Mesenchymal stem cell (in vitro differentiated cells and primary cell): Measurements from ENCODE around the gene PRKRIP1.
"Not testable (repeated sequence)": the region's sequence is repeated elsewhere in the genome, so short reads cannot be mapped to it uniquely, and the experiment has no call there.

Experiments
- DNase-seq: peaks from one replicate; pipeline ENCODE4 v3.0.0-alpha.2; 2013
- H2AFZ ChIP-seq: one replicate; pipeline ENCODE4 v1.6.1; 2013; ENCODE audit warnings: low read depth, mild to moderate bottlenecking, control low read depth, inconsistent platforms, low read length, moderate library complexity
- H2AK5ac ChIP-seq: 2 replicates; pipeline ENCODE4 v1.6.1; 2013; ENCODE audit warnings: low read length, moderate library complexity, mild to moderate bottlenecking, inconsistent platforms; ENCODE audit not compliant: severe bottlenecking
- H2BK120ac ChIP-seq: one replicate; pipeline ENCODE4 v1.6.1; 2013; ENCODE audit warnings: low read depth, mild to moderate bottlenecking, inconsistent platforms, low read length, moderate library complexity
- H2BK12ac ChIP-seq, 2 experiments: one replicate each; pipeline ENCODE4 v1.6.1; 2013; ENCODE audit warnings: inconsistent platforms in 2 of 2, low read length in 2 of 2, mild to moderate bottlenecking in 2 of 2, moderate library complexity in 2 of 2, control low read depth in 1 of 2
- H2BK15ac ChIP-seq: one replicate; pipeline ENCODE4 v1.6.1; 2013; ENCODE audit warnings: mild to moderate bottlenecking, low read depth, inconsistent platforms; ENCODE audit not compliant: poor library complexity, severe bottlenecking
- H2BK5ac ChIP-seq: 2 replicates; pipeline ENCODE4 v1.6.1; 2013; ENCODE audit warnings: low read depth, mild to moderate bottlenecking, low read length, control low read depth, inconsistent platforms; ENCODE audit not compliant: poor library complexity, severe bottlenecking
- H3K14ac ChIP-seq, 2 experiments: one replicate each; pipeline ENCODE4 v1.6.1; 2013; ENCODE audit warnings: inconsistent platforms in 2 of 2, low read length in 2 of 2, control low read depth in 1 of 2, mild to moderate bottlenecking in 1 of 2, moderate library complexity in 1 of 2
- H3K18ac ChIP-seq, 2 experiments: one replicate each; pipeline ENCODE4 v1.6.1; 2013; ENCODE audit warnings: inconsistent platforms in 2 of 2, low read length in 2 of 2, control low read depth in 1 of 2, low read depth in 1 of 2, mild to moderate bottlenecking in 1 of 2
- H3K23ac ChIP-seq, 2 experiments: one replicate each; pipeline ENCODE4 v1.6.1; 2013; ENCODE audit warnings: inconsistent platforms in 2 of 2, low read length in 2 of 2, mild to moderate bottlenecking in 2 of 2, moderate library complexity in 2 of 2, control low read depth in 1 of 2
- H3K27ac ChIP-seq: 2 replicates; pipeline ENCODE4 v1.5.1; 2013; ENCODE audit warnings: mild to moderate bottlenecking, moderate library complexity, low read length, control low read depth, inconsistent platforms; ENCODE audit not compliant: poor library complexity, severe bottlenecking
- H3K27me3 ChIP-seq, 2 experiments: 2 replicates each; pipeline versions ENCODE4 v1.6.1 to v1.7.0; 2013; ENCODE audit warnings: low read length in 2 of 2, mild to moderate bottlenecking in 2 of 2, moderate library complexity in 2 of 2, control low read depth in 1 of 2, inconsistent platforms in 1 of 2; ENCODE audit not compliant: control insufficient read depth in 1 of 2, insufficient read depth in 1 of 2
- H3K36me3 ChIP-seq, 2 experiments: 2 replicates each; pipeline versions ENCODE4 v1.6.1 to v1.7.0; 2013; ENCODE audit warnings: low read length in 2 of 2, control low read depth in 1 of 2, inconsistent platforms in 1 of 2, low read depth in 1 of 2, mild to moderate bottlenecking in 1 of 2; ENCODE audit not compliant: insufficient read depth in 2 of 2, control insufficient read depth in 1 of 2
- H3K4ac ChIP-seq, 2 experiments: one replicate each; pipeline ENCODE4 v1.6.1; 2013; ENCODE audit warnings: inconsistent platforms in 2 of 2, low read length in 2 of 2, mild to moderate bottlenecking in 2 of 2, moderate library complexity in 2 of 2, control low read depth in 1 of 2, low read depth in 1 of 2
- H3K4me1 ChIP-seq: 2 replicates; pipeline ENCODE4 v1.6.1; 2013; ENCODE audit warnings: low read depth, low read length, control low read depth; ENCODE audit not compliant: control insufficient read depth, insufficient read depth
- H3K4me2 ChIP-seq: 2 replicates; pipeline ENCODE4 v1.6.1; 2013; ENCODE audit warnings: low read length, mild to moderate bottlenecking, inconsistent platforms; ENCODE audit not compliant: poor library complexity, severe bottlenecking
- H3K4me3 ChIP-seq, 2 experiments: 2 replicates each; pipeline versions ENCODE4 v1.5.1 to v1.7.0; 2013; ENCODE audit warnings: low read length in 2 of 2, mild to moderate bottlenecking in 2 of 2, control low read depth in 1 of 2, low read depth in 1 of 2; ENCODE audit not compliant: insufficient read depth in 1 of 2
- H3K79me1 ChIP-seq: replicated peaks from 2 replicates; pipeline ENCODE4 v1.6.1; 2013; ENCODE audit warnings: mild to moderate bottlenecking, control low read depth, low read length, inconsistent platforms; ENCODE audit not compliant: poor library complexity, severe bottlenecking
- H3K9ac ChIP-seq: 2 replicates; pipeline ENCODE4 v1.7.0; 2013; ENCODE audit warnings: mild to moderate bottlenecking, low read length, moderate library complexity
- H3K9me3 ChIP-seq: 2 replicates; pipeline ENCODE4 v1.7.0; 2013; ENCODE audit warnings: mild to moderate bottlenecking, low read length; ENCODE audit not compliant: control insufficient read depth
- H4K8ac ChIP-seq: one replicate; pipeline ENCODE4 v1.6.1; 2013; ENCODE audit warnings: inconsistent platforms, mild to moderate bottlenecking, low read length, moderate library complexity
- H4K91ac ChIP-seq: one replicate; pipeline ENCODE4 v1.6.1; 2013; ENCODE audit warnings: mild to moderate bottlenecking, low read length, inconsistent platforms
- WGBS: methylation state at CpG from one replicate; pipeline ENCODE4 v1.1.7; 2013; ENCODE audit warnings: mixed read lengths; 5-methylcytosine and 5-hydroxymethylcytosine counted together

PRKRIP1 gene

GRCh38 chr7:102407910-102408309, 11.7 kb downstream of the PRKRIP1 start:
- Histone ChIP-seq H3K4me2 (no peak overlapping the region), H3K4me3 (no peak overlapping the region), H2BK120ac (no peak overlapping the region), H3K79me1 (peaks cover 30% of the 10 kb centered on the region), H2BK15ac (no peak overlapping the region), H3K4ac (no peak overlapping the region), H2BK5ac (no peak overlapping the region), H3K4me1 (peaks cover 4% of the 10 kb centered on the region), H2AK5ac (no peak overlapping the region), H3K14ac (no peak overlapping the region), H3K18ac (no peak overlapping the region), H2BK12ac (no peak overlapping the region), H3K9ac (no peak overlapping the region), H3K36me3 (peaks cover 75 to 88% of the 10 kb centered on the region in 2 experiments), H3K27ac (no peak overlapping the region), H3K9me3 (peaks cover 4% of the 10 kb centered on the region), H4K91ac (no peak overlapping the region), H2AFZ (no peak overlapping the region), H4K8ac (no peak overlapping the region), H3K23ac (no peak overlapping the region), H3K27me3 (no peaks in the 10 kb centered on the region)
- 96% methylated on average over 6 of the region's 6 CpGs for WGBS
- DNase-seq, result no peak

- not testable (repeated sequence) for H3K14ac ChIP-seq, H2AK5ac ChIP-seq, H3K4ac ChIP-seq, H3K9ac ChIP-seq, H2BK12ac ChIP-seq, H3K18ac ChIP-seq, H2BK15ac ChIP-seq, H4K91ac ChIP-seq, H2BK5ac ChIP-seq, H2BK120ac ChIP-seq, H3K4me1 ChIP-seq, H3K27ac ChIP-seq, H3K9me3 ChIP-seq, H4K8ac ChIP-seq, H3K4me3 ChIP-seq, DNase-seq, H3K4me2 ChIP-seq, H3K27me3 ChIP-seq, H3K23ac ChIP-seq, H2AFZ ChIP-seq
- 94% methylated on average over 6 of the region's 6 CpGs for WGBS
- Histone ChIP-seq H3K79me1 (peaks cover 32% of the 10 kb centered on the region), H3K36me3 (peaks cover 73 to 87% of the 10 kb centered on the region in 2 experiments)
Measured at GRCh38 chr7:102408530-102408929, 12.4 kb downstream of the PRKRIP1 start.

- Histone ChIP-seq H3K4ac (no peak overlapping the region), H2BK120ac (no peak overlapping the region), H3K4me1 (peaks cover 4% of the 10 kb centered on the region), H3K18ac (no peak overlapping the region), H2AFZ (no peak overlapping the region), H3K79me1 (peaks cover 32% of the 10 kb centered on the region), H3K23ac (no peak overlapping the region), H3K4me3 (no peak overlapping the region), H2BK12ac (no peak overlapping the region), H2AK5ac (no peak overlapping the region), H3K9ac (no peak overlapping the region), H3K4me2 (no peak overlapping the region), H3K9me3 (peaks cover 4% of the 10 kb centered on the region), H3K14ac (no peak overlapping the region), H4K8ac (no peak overlapping the region), H3K36me3 (peaks cover 70 to 87% of the 10 kb centered on the region in 2 experiments), H4K91ac (no peak overlapping the region), H2BK5ac (no peak overlapping the region), H2BK15ac (no peak overlapping the region), H3K27ac (no peak overlapping the region), H3K27me3 (no peaks in the 10 kb centered on the region)
- WGBS, result no CpG with 5 or more reads among the region's 4 CpGs
- DNase-seq, result no peak
Measured at GRCh38 chr7:102409340-102409739, 13.2 kb downstream of the PRKRIP1 start.

GRCh38 chr7:102410123-102410522, 14.0 kb downstream of the PRKRIP1 start:
- Histone ChIP-seq H2BK5ac (no peak overlapping the region), H3K27me3 (no peaks in the 10 kb centered on the region), H2BK15ac (no peak overlapping the region), H3K9me3 (peaks cover 4% of the 10 kb centered on the region), H2AFZ (no peak overlapping the region), H3K18ac (no peak overlapping the region), H3K4ac (no peak overlapping the region), H3K27ac (no peak overlapping the region), H3K79me1 (peaks cover 36% of the 10 kb centered on the region), H3K14ac (no peak overlapping the region), H2BK120ac (no peak overlapping the region), H3K4me3 (no peak overlapping the region), H3K23ac (no peak overlapping the region), H2BK12ac (no peak overlapping the region), H3K9ac (no peak overlapping the region), H2AK5ac (no peak overlapping the region), H3K4me1 (peaks cover 4% of the 10 kb centered on the region), H3K4me2 (no peak overlapping the region), H4K91ac (no peak overlapping the region), H3K36me3 (peaks cover 69 to 88% of the 10 kb centered on the region in 2 experiments), H4K8ac (no peak overlapping the region)
- DNase-seq, result no peak
- WGBS, result 80% methylated on average over 6 of the region's 6 CpGs
